HEK293 (cell line): ENCODE measurements around the gene ADCY4.

Source experiments
- BCL6B ChIP-seq: fragments of 450-650 bp; formaldehyde crosslinking; IDR thresholded peaks from 2 replicates; pipeline ENCODE4 v1.5.1; 2017; ENCODE audit warnings: missing biosample characterization, missing genetic modification characterization
- EGR2 ChIP-seq: fragments of 450-650 bp; formaldehyde crosslinking; IDR thresholded peaks from 2 replicates; pipeline ENCODE4 v1.5.1; 2016; ENCODE audit warnings: low read depth, missing biosample characterization, missing genetic modification characterization
- GLIS2 ChIP-seq: fragments of 450-650 bp; formaldehyde crosslinking; IDR thresholded peaks from 2 replicates; pipeline ENCODE4 v1.5.1; 2016; ENCODE audit warnings: missing biosample characterization, missing genetic modification characterization
- HOXC10 ChIP-seq: sonication (generic); formaldehyde crosslinking; IDR thresholded peaks from 2 replicates; pipeline ENCODE4 v1.8.1; 2023; ENCODE audit warnings: mild to moderate bottlenecking, missing genetic modification reagents
- KLF8 ChIP-seq: fragments of 450-650 bp; formaldehyde crosslinking; IDR thresholded peaks from 2 replicates; pipeline ENCODE4 v1.5.1; 2016; ENCODE audit warnings: missing biosample characterization, missing genetic modification characterization
- KLF9 ChIP-seq: fragments of 450-650 bp; formaldehyde crosslinking; IDR thresholded peaks from 2 replicates; pipeline ENCODE4 v1.5.1; 2016; ENCODE audit warnings: missing biosample characterization, missing genetic modification characterization, low read depth
- PATZ1 ChIP-seq: fragments of 450-650 bp; formaldehyde crosslinking; IDR thresholded peaks from 2 replicates; pipeline ENCODE4 v1.5.1; 2016; ENCODE audit warnings: missing biosample characterization, missing genetic modification characterization
- SP3 ChIP-seq: fragments of 450-650 bp; formaldehyde crosslinking; IDR thresholded peaks from 2 replicates; pipeline ENCODE4 v1.5.1; 2016; ENCODE audit warnings: missing biosample characterization, missing genetic modification characterization
- TCF7L2 ChIP-seq: IDR thresholded peaks from 2 replicates; pipeline ENCODE4 v1.6.1; 2011; ENCODE audit warnings: low read depth, mild to moderate bottlenecking, inconsistent platforms, low read length, moderate library complexity, borderline replicate concordance
- ZFHX2 ChIP-seq: fragments of 450-650 bp; formaldehyde crosslinking; conservative IDR thresholded peaks from 2 replicates; pipeline ENCODE4 v1.5.1; 2016; ENCODE audit warnings: missing biosample characterization, missing genetic modification characterization
- ZFP37 ChIP-seq: fragments of 450-650 bp; formaldehyde crosslinking; IDR thresholded peaks from 2 replicates; pipeline ENCODE4 v1.5.1; 2016; ENCODE audit warnings: missing biosample characterization, missing genetic modification characterization
- ZFP69B ChIP-seq: fragments of 450-650 bp; formaldehyde crosslinking; IDR thresholded peaks from 2 replicates; pipeline ENCODE4 v1.5.1; 2016; ENCODE audit warnings: missing biosample characterization, missing genetic modification characterization
- ZNF138 ChIP-seq: fragments of 450-650 bp; formaldehyde crosslinking; IDR thresholded peaks from 2 replicates; pipeline ENCODE4 v1.5.1; 2016; ENCODE audit warnings: missing biosample characterization, missing genetic modification characterization, borderline replicate concordance
- ZNF169 ChIP-seq: fragments of 450-650 bp; formaldehyde crosslinking; IDR thresholded peaks from 2 replicates; pipeline ENCODE4 v1.5.1; 2016; ENCODE audit warnings: missing biosample characterization, missing genetic modification characterization
- ZNF175 ChIP-seq: fragments of 450-650 bp; formaldehyde crosslinking; IDR thresholded peaks from 2 replicates; pipeline ENCODE4 v1.5.1; 2016; ENCODE audit warnings: missing biosample characterization, missing genetic modification characterization
- ZNF19 ChIP-seq: fragments of 450-650 bp; formaldehyde crosslinking; IDR thresholded peaks from 2 replicates; pipeline ENCODE4; 2016; ENCODE audit warnings: missing biosample characterization, missing genetic modification characterization, low read depth
- ZNF24 ChIP-seq: fragments of 450-650 bp; formaldehyde crosslinking; IDR thresholded peaks from 2 replicates; pipeline ENCODE4 v1.5.1; 2016; ENCODE audit warnings: missing biosample characterization, missing genetic modification characterization
- ZNF266 ChIP-seq: fragments of 450-650 bp; formaldehyde crosslinking; IDR thresholded peaks from 2 replicates; pipeline ENCODE4 v1.5.1; 2016; ENCODE audit warnings: missing biosample characterization, missing genetic modification characterization, low read depth
- ZNF391 ChIP-seq: fragments of 450-650 bp; formaldehyde crosslinking; IDR thresholded peaks from 2 replicates; pipeline ENCODE4 v1.5.1; 2016; ENCODE audit warnings: low read depth, missing biosample characterization, missing genetic modification characterization, borderline replicate concordance
- ZNF518A ChIP-seq: fragments of 450-650 bp; formaldehyde crosslinking; conservative IDR thresholded peaks from 2 replicates; pipeline ENCODE4 v1.5.1; 2016; ENCODE audit warnings: low read depth, missing biosample characterization, missing genetic modification characterization
- ZNF521 ChIP-seq: fragments of 450-650 bp; formaldehyde crosslinking; IDR thresholded peaks from 2 replicates; pipeline ENCODE4 v1.5.1; 2017; ENCODE audit warnings: missing biosample characterization, mild to moderate bottlenecking, missing genetic modification characterization
- ZNF555 ChIP-seq: fragments of 450-650 bp; formaldehyde crosslinking; conservative IDR thresholded peaks from 2 replicates; pipeline ENCODE4 v1.5.1; 2017; ENCODE audit warnings: missing biosample characterization, mild to moderate bottlenecking, missing genetic modification characterization, inconsistent platforms
- ZNF792 ChIP-seq: fragments of 450-650 bp; formaldehyde crosslinking; IDR thresholded peaks from 2 replicates; pipeline ENCODE4 v1.5.1; 2016; ENCODE audit warnings: missing biosample characterization, missing genetic modification characterization
- ZNF843 ChIP-seq: fragments of 450-650 bp; formaldehyde crosslinking; IDR thresholded peaks from 2 replicates; pipeline ENCODE4 v1.5.1; 2016; ENCODE audit warnings: missing biosample characterization, missing genetic modification characterization
- TF ChIP-seq, protein P1 (sequence below): fragments of 450-650 bp; formaldehyde crosslinking; IDR thresholded peaks from 2 replicates; pipeline ENCODE4 v1.5.1; 2017; ENCODE audit warnings: missing biosample characterization, missing genetic modification characterization
- TF ChIP-seq, protein P2 (sequence below): fragments of 450-650 bp; formaldehyde crosslinking; IDR thresholded peaks from 2 replicates; pipeline ENCODE4 v1.5.1; 2016; ENCODE audit warnings: missing biosample characterization, missing genetic modification characterization
- TF ChIP-seq, protein P3 (sequence below): fragments of 450-650 bp; formaldehyde crosslinking; IDR thresholded peaks from 2 replicates; pipeline ENCODE4 v1.5.1; 2016; ENCODE audit warnings: missing biosample characterization, missing genetic modification characterization, low read depth

Gene ADCY4

DNA sequence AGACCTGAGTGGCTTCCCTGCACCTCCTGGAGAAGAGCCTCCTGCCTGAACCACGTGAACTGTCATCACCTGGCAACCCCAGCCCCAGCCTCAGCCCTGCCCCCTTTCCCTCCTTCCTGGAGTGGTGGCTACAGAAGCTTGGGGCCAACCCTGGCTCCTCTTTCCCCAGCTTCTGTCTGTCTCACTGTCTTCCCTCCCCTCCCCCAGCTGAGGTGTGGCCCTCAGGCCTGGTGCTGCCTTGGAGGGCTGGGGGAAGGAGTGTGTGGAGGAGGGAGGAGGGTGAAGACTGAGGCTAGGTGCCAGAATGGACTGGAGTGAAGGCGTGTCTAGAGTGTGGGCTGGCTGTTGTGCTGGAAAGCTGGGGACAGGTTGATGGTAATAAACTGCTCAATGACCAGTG lies 42.8 kb upstream of the ADCY4 start (continued):
- no peak for TF ChIP-seq ZNF518A
- peak; percentile 75 for TF ChIP-seq ZFHX2
- TF ChIP-seq ZNF175 (tag by site-specific recombination): no peak
- no peak for TF ChIP-seq ZNF169 (tag by site-specific recombination)
- no peak for TF ChIP-seq GLIS2 (tag by site-specific recombination)
- TF ChIP-seq ZNF555 (tag by site-specific recombination): no peak
- TF ChIP-seq PATZ1 (tag by site-specific recombination): no peak
- peak; percentile 91 for TF ChIP-seq EGR2 (tag by site-specific recombination)
- no peak for TF ChIP-seq ZNF266 (tag by site-specific recombination)
- TF ChIP-seq, protein P1, sequence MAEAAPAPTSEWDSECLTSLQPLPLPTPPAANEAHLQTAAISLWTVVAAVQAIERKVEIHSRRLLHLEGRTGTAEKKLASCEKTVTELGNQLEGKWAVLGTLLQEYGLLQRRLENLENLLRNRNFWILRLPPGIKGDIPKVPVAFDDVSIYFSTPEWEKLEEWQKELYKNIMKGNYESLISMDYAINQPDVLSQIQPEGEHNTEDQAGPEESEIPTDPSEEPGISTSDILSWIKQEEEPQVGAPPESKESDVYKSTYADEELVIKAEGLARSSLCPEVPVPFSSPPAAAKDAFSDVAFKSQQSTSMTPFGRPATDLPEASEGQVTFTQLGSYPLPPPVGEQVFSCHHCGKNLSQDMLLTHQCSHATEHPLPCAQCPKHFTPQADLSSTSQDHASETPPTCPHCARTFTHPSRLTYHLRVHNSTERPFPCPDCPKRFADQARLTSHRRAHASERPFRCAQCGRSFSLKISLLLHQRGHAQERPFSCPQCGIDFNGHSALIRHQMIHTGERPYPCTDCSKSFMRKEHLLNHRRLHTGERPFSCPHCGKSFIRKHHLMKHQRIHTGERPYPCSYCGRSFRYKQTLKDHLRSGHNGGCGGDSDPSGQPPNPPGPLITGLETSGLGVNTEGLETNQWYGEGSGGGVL (tag by site-specific recombination): peak; percentile 83
- no peak for TF ChIP-seq ZNF521 (tag by site-specific recombination)
- TF ChIP-seq ZFP37 (tag by site-specific recombination): no peak
- TF ChIP-seq, protein P2, sequence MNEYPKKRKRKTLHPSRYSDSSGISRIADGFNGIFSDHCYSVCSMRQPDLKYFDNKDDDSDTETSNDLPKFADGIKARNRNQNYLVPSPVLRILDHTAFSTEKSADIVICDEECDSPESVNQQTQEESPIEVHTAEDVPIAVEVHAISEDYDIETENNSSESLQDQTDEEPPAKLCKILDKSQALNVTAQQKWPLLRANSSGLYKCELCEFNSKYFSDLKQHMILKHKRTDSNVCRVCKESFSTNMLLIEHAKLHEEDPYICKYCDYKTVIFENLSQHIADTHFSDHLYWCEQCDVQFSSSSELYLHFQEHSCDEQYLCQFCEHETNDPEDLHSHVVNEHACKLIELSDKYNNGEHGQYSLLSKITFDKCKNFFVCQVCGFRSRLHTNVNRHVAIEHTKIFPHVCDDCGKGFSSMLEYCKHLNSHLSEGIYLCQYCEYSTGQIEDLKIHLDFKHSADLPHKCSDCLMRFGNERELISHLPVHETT: no peak
- TF ChIP-seq ZNF138 (tag by site-specific recombination): no peak
- TF ChIP-seq KLF9 (tag by site-specific recombination): no peak
- no peak for TF ChIP-seq BCL6B (tag by site-specific recombination)
- no peak for TF ChIP-seq ZNF19 (tag by site-specific recombination)
- TF ChIP-seq HOXC10 (CRISPR knock-in tag): no peak
- TF ChIP-seq, protein P3, sequence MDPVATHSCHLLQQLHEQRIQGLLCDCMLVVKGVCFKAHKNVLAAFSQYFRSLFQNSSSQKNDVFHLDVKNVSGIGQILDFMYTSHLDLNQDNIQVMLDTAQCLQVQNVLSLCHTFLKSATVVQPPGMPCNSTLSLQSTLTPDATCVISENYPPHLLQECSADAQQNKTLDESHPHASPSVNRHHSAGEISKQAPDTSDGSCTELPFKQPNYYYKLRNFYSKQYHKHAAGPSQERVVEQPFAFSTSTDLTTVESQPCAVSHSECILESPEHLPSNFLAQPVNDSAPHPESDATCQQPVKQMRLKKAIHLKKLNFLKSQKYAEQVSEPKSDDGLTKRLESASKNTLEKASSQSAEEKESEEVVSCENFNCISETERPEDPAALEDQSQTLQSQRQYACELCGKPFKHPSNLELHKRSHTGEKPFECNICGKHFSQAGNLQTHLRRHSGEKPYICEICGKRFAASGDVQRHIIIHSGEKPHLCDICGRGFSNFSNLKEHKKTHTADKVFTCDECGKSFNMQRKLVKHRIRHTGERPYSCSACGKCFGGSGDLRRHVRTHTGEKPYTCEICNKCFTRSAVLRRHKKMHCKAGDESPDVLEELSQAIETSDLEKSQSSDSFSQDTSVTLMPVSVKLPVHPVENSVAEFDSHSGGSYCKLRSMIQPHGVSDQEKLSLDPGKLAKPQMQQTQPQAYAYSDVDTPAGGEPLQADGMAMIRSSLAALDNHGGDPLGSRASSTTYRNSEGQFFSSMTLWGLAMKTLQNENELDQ (tag by site-specific recombination): no peak
- no peak for TF ChIP-seq ZNF24 (tag by site-specific recombination)
- no peak for TF ChIP-seq TCF7L2
- TF ChIP-seq KLF8: no peak
- no peak for TF ChIP-seq ZNF843
- no peak for TF ChIP-seq ZNF792 (tag by site-specific recombination)
- no peak for TF ChIP-seq ZFP69B (tag by site-specific recombination)
- TF ChIP-seq ZNF391: no peak
- TF ChIP-seq SP3: peak; percentile 47; the same call in 1 of the 2 replicates
